ENCODE data around the gene ZCCHC7.

Gene ZCCHC7

DNA sequence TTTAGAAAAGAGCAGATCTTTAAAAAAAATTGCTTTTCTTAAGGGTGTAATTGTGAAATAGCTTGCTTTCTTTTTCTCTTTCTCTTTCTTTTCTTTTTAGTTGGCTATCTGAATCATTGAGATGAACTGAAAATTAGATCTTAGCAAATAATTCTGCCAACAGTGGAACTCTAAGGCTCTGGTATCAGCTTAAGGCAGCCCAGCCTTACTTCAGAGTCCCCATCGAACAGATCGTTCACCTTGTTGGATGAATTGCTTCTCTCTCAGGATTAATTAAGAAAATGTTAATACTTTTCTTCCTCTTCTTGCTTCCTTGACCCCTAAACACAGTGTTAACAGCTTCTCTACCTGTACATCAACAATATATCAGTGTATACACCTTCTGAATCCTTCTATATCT is 92.1 kb downstream of the ZCCHC7 start:
- DNase-seq, result no peak

DNA sequence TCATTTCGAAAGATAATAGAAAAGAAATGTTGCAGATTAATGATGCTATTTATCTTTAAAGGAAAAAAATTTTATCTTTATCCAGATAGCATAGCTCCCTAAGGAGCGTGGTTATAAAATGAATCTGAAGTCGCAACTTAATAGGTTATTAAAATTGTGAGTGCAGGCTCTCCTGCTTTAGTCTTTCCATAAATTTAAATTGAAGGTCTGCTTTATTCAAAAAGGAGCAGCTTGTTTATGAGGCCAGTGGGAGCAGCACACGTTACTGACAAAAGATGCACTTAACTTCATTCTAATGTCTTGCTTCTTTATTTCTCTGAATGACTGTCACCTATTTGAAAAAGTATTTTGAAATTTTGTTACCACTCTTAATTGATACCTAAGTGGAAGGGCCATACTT is 95.0 kb downstream of the ZCCHC7 start:
- DNase-seq, result no peak

DNA sequence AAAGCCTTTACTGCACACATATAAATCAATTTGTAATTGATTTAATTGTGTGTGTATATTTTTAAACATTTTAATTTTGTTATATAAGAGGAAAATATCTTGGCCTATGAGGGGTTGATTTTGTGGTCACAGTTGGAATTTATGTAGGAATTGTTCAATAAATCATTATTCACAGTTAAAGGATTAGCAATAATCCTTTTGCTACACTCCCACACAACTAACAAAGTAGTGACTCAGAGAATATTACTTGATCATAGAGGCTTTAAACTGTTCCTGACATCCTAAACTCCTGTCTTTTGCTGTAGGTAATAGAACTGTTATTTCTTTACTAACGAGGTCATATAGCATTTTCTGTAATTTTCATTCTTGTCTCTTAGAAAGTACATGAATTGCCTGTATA is 95.5 kb downstream of the ZCCHC7 start:
- DNase-seq, result no peak

DNA sequence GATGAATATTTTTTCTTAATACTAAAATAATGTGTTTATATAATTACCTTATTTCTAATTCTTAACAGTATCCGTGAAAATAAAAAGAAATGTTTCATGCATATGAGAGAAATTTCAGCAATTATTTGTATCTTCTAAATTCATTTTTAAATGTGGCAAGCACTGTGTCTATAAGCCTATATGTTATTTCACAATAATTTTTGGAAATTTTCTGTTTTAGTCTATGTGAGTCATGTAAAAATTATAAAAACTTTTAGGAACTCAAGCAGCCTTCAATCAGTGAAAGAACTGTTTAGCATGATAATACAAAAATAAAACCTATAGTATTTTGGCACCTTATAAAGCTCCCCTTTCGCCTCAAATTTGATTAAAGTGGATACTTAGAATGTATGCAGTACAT is 96.8 kb downstream of the ZCCHC7 start:
- no peak for DNase-seq

DNA sequence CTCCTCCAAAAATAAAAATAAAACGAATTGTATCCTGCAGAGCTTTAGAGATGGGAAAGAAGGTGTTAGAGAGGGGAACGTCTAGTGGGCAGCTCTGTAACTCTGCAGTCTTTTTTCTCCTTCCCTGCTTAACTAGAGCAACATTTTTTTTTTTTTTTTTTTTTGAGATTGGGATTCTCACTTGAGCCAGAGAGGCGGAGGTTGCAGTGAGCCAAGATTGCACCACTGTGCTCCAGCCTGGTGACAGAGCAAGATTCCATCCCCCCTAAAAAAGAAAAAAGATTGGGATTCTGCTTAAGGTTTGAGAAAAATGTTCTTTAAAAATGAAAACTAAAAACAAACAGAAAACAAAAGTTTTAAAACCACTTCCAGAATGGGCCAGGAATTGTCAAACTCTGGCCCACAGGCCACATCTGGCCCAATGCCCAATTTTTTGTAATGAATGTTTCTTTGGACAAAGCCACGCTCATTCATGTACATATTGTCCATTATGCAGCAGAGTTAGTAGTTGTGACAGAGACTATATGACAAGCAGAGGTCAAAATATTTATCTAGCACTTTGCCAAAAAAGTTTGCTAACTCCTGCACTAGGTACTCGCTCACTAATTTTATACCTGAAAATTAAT is 98.5 kb downstream of the ZCCHC7 start:
- no peak for DNase-seq

DNA sequence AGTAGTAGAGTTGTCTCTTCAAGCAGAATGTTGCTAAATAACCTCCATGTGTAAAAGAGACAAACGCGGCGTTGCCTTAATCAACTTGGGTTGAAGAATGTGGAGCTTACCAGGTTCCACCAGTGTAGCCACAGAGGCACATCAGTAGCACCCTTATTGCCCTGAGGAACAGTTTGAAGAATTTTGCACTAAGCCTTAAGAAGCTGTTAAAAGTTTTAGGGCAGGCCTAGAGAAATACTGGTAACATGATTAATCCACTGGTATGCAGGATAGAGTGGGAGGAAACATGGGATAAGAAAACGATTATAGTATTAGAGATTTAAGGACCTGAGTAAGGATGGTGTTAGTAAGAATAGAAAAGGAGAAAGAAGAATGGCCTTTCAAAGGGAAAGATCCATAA is 100.6 kb downstream of the ZCCHC7 start:
- DNase-seq, result no peak

DNA sequence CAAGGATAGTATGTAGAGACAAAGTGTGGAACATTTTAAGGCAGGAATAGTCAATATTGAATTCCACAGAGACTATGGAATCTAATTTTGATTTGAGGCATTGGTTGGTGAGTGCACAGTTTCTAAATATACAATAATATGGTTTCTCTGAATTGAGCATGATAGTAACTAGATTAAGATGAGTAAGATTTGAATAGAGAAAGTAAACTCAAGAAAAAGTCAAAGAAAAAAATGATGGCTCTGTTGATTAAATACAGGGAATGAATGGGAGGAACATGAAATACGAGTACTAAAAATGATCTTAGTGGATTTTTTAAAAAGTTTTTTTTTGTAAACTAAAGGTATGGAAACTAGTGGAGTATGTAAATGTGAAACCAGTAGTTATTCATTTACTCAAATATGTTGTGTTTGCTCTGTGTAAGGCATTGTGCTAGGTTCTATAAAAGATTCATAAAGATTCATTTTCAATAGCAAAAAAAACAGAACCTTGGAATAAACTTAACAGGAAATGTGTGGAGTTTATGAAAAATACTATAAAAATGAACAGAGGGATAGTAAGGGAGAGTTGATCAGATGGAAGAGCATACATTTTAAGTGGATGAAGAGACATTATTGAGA is 101.2 kb downstream of the ZCCHC7 start:
- no peak for DNase-seq

DNA sequence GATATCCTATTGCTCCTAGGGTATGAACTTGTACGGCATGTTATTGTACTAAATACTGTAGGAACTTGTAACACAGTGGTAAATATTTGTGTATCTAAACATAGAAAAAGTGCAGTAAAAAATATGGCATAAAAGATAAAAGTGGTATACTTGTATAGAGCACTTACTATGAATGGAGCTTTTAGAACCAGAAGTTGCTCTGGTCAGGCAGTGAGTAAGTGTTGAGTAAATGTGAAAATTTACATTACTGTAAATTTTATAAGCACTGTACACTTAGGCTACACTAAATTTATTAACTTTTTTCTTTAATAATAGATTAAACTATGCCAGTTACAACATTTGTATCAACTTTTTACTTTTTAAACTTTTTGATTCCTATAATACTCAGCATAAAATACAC is 109.1 kb downstream of the ZCCHC7 start:
- no peak for DNase-seq

DNA sequence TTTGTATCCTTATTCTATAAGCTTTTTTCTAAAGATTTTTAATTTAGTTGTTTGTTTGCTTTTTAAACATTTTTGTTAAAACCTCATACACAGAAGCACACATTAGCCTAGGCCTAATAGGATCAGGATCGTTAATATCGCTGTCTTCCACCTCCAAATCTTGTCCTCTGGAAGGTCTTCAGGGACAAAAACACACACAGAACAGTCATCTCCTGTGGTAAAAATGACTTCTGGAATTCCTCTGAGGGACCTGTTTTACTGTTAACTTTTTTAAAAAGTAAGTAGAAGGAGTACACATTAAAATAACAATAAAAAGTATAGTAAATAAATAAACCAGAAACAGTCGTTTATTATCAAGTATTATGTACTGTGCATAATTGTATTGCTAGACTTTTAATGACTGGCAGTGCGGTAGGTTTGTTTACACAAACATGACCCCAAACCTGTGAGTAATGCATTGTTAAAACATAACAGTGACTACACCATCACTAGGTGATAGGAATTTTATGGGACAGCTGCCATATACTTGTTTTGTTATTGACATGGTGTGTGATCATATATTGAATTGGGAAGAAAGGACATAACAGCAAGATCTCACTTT is 109.6 kb downstream of the ZCCHC7 start:
- no peak for DNase-seq

DNA sequence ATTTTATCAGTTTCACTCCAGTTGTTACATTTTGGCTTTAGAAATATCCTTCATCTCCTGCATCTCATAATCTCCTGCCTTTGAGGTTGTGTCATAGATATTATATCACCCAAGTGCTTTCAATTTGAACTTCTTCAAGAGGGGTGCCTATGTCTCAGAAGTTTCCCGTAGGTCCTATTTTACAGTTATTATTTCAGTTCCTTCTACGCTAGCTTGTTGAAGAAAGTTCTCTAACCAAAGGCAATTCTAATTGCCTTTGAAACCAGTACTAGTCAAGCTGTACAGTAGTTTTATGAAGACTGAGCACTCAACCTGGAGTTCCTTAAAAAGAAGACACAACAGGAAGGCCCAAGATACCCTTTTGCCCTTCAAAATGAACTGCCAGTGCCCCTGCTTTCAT is 116.4 kb downstream of the ZCCHC7 start:
- no peak for DNase-seq

DNA sequence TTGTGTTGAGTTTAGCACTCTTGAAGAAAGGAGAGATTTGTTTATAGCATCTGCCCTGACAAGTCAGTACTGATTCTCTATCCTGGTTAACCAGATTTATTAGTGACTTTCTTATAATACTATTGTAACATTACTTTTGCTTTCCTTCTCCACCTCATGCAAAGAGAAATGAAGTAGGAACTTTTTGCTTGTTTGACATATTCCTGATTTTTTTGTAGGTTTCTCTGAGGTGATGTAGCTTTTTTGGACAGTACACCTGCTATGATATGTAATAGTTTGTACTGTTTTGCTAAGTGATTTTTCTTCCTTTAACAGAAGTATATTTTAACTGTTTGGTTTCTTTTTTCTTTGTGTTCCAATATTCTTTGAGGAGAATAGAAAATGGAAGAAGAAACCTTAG is 117.7 kb downstream of the ZCCHC7 start:
- DNase-seq, result no peak

DNA sequence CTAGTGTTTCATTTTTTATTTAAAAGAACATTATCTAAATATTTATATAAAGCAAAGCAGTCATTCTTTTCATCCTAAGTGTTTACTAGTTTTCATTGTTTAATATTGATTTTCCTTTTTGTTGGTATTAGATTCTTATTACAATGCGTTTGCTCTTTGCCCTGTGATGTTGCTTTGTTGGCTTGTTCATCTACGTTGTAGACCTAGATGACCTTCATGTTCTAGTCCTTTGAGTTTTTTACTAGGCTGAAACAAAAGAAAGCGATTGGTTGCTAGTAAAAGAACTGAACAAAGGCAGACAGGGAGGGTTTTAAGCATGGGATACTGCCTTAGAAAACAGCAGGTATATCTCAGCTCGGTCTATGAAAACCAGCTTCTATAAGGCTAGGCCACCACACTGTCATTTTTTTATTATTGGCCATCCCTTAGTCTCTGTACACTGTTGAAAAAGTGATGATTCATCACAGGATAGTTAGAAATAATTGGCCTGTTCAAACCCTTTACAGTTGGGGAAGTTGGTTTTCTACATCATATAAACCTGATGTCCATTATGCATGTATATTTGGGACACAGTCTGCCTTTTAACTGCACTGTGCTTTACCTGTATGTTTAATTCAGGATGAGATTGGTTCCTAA is 119.0 kb downstream of the ZCCHC7 start:
- no peak for DNase-seq

DNA sequence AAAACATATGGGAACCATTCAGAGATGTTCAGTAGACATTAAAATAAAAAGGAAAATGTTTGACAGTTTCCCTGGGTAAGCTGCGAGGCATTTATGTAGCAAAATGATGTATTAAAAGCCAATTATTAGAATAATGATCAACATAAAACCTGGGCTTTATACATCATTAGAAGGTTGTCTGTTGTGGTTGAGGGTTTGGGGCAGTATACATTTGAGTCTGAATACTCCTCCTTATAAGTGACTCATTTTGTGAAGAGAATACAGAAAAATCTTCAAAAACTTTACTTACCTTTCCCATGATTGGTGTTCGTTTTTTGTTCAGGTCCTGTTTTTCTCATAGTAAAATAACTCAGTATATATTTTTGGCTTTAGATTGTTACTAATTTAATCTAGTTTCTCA is 119.5 kb downstream of the ZCCHC7 start:
- no peak for DNase-seq

DNA sequence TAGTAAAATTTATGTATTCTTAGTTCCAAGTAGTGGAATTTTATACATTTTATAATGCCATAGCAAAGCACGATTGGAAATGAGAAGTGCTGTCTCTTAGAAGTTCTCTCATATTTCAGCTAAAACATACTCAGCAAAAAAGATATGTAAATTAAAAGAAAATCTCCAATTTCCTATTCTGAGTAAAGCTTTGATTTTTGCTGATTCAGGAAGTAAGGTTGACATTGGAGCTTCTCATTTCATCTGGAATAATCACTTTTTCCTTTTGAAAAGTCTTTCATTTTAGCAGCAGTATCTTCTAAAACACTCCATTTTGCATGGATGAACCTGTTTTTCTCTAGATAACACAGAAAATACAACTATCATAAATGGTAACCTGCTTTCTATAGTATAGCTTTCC is 121.0 kb downstream of the ZCCHC7 start:
- DNase-seq, result no peak

DNA sequence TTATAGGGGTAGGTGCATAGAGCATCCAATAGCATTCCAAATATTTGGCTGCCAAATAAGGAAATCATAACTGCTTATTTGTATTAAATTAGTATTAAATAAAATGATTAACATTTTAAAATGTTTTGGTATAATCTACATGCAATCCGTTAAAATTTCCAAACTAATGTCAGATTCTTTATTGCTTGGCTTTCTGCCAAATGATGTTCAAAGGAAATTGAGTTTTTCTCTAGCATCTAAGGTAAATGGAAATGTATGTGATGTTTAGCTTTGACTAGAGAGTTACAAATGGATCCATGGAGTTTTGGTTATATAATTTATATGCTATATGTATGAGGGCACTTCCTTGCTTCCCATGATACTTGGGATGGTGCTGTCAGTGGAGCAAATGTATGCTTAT is 121.7 kb downstream of the ZCCHC7 start:
- no peak for DNase-seq

DNA sequence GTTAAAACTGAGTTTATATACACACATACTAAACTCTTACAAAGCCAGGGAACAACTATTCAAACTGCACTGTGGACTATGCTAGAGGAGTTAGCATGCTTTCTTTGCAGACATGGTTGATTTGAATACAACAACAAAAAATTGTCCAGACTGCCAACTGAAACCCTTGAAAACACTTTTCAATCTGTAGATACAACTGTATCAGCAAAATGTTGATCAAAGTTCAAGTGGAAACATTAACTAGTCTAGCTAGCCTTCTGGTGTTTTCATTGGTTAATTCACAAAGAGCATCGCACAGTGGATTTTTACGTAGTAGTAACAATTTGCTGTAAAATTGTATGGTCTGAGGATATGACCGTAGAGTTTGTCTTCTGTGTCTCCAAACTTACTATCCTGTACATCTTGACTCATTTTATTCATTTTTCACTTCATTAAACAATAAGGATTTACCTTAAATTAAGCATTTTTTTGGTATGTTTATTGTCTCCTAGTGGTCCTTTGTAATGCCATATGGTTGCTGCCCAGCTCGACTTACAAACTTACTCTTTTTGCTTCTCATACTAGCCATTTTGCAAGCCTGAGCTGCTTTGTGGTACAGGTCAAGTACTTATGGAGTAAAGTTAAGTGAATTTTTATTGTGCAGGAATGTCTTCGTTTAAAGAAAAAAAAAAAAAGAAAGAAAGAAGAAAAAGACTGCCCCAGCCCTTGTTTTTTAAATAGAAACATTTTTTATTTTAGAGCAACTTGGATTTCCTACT is 123.4 kb downstream of the ZCCHC7 start:
- no peak for DNase-seq

DNA sequence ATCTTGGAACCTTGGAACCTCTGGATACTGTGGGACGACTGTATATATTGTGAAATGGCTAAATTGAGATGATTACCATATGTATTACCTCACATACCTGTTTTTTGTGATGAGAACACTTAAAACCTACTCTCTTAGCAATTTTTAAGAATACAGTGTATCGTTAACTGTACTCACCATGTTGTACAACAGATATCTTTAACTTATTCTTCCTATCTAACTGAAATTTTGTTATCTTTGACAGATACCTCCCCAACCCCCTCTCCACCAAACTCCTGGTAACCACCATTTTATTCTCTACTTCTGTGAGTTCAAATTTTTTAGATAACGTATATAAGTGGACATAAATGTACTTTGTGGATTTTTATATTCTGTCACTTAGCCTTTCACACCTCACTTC is 126.5 kb downstream of the ZCCHC7 start:
- no peak for DNase-seq

DNA sequence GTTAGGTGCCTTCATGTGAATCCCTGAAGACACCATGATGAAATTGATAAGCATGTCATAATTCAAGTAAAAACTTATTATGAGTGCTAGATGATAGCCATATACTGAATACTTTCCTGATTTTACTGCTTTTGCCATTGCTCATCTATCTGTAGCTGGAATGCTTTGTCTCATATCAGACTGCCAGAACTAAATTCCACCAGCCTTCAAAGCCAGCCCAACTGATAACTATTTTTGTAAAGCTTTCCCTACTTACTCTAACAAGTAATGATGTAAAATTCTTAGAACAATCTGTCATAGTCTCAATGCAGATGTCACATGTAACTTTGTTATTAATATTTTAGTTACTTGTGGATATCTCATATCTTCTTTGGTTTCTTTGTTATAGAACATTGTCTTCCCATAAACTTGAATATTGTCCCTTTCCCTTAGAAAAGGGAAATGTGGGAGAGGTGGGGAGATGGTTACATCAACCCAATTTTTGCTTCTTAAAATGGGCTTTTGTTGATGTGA is 128.3 kb downstream of the ZCCHC7 start:
- no peak for DNase-seq

DNA sequence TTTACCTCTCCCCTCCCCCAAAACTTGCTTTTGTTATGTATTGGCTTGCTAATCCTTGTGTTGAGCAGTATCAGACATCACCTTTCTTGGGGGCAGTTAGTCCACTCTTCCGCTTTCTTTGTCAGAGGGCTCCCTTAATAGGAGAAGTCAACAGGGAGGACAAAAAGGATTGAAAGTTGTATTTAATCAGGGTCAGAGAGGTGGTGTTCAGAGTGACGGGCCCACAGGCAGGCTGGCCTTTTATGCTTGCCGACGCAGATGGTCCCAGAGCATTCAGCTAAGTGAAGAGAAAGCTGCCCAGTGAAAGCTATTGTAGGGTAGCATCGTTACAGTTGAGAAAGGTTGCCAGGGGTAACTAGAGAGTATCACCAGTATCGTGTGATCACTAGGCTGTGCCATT is 131.1 kb downstream of the ZCCHC7 start:
- no peak for DNase-seq

DNA sequence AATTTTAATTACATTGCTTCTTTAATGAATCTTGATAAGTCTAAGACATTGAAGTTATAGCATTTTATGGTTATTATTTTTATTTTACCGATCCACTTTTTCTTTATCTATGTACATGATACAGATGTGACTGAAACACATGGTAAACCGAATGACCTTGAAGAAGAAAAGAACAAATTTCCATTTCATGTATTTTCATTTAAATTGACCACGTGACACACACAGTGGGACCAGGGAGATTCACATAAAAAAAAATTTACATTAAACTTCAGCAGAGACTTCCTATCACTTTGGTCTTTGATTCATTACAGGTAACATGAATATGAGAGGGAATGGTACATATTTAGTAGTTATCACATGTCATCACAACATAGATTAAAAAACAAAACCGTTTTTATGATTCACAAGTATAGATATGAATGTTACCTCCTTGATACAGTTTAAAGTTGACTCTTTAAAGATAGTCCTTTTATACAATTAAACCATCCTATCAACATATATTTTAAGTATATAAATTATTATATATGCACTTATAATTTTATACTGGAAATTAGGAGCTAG is 133.1 kb downstream of the ZCCHC7 start:
- DNase-seq, result no peak

DNA sequence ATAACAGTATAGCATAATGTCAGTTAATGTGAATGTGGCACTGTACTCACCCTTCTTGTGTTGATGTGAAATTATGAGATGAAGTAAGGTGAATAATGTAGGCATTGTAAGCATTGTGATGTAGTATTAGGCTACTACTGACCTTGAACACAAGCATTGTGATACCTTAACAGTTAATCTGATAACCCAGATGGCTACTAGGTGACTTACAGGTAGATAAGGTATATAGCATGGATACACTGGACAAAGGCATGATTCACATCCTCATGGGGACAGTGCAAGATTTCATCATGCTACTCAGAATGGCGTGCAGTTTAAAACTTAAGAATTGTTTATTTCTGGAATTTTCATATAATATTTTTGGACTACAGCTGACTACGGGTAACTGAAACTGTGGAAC is 134.8 kb downstream of the ZCCHC7 start:
- DNase-seq, result no peak

DNA sequence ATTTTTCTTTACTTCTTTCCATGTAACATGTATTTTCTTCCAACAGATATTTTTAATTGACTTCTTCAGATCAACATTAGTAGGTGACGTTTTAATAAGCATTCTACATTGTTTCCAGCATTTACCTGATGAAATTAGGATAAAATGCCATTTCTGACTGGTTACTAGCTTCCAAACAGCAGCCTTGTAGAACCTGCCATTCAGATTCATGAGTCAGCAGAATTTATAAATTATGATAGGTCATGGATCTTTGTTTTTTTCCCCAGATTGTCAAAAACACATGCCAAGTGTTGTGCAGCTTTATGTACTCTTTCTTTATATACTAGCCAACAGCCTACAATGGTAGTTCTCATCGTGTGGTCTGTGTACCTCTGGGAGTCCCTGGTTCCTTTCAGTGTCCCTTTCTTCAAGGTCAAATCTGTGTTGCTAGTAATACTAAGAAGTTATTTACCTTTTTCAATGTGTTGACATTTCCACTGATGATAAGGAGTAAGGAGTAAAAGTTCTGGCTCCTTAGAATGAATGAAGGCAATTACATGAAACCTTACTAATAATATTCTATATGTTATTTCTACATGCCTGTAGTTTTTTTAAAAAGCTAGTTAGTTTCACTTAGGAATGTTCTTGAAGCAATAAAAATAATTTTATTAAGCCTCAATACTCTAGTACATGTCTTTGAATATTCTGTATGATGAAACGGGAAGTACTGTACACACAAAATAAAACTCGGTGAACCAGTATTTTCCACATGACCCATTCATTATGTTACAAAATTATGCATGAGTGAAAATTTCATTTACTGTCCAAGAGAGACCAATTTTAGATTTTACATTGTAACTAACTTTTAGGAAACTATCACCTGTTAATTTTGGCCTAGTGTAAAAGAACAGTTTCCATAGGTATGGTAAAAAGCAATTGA is 135.8 kb downstream of the ZCCHC7 start:
- DNase-seq, result no peak

Data from SHP77 (cell line).